ENCODE data around the gene CYP21A2. TPM values are rescaled to one million over a fixed set of nuclear protein-coding genes. Genes with fewer than 3 reads are reported as not detected.
"Not testable (repeated sequence)": the region's sequence is repeated elsewhere in the genome, so short reads cannot be mapped to it uniquely, and the experiment has no call there.

The CYP21A2 gene
- total and polyA plus RNA-seq, 2 of the 8 experiments (the other 6 are each of a cell fraction or from before 2014, with no cell fraction given), result 0.22 to 0.23 TPM

DNA sequence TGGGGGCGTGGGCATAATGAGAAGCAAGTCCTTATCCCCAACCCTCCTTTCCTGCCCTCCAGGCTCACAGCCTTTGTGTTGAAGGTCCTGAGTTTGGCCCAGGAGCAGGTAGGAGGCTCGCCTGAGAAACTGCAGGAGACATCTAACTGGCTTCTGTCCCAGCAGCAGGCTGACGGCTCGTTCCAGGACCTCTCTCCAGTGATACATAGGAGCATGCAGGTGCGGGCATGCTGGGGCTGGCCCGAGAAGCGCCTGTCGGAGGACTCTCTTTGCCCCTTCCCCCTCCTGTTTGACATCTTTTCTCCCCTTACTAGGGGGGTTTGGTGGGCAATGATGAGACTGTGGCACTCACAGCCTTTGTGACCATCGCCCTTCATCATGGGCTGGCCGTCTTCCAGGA, 9.6 kb upstream of the CYP21A2 start:
- H3K79me1 ChIP-seq (ENCODE audit: low read depth, low read length); H2BK15ac ChIP-seq (ENCODE audit: low read length); H2BK12ac ChIP-seq (ENCODE audit: low read depth, low read length); H2BK20ac ChIP-seq (ENCODE audit: low read length); H3K36me3 ChIP-seq (ENCODE audit: control insufficient read depth in 2 of 4, insufficient read depth in 4 of 4, low read length in 3 of 4); H3K4me2 ChIP-seq (ENCODE audit: insufficient read depth in 1 of 2, low read depth in 2 of 2, low read length in 2 of 2); H3K4ac ChIP-seq (replicated peaks; ENCODE audit: insufficient read length, low read depth, low read length); H3K14ac ChIP-seq (ENCODE audit: insufficient read length); H2BK5ac ChIP-seq (ENCODE audit: low read depth, low read length); H2BK120ac ChIP-seq (replicated peaks; ENCODE audit: low read depth, low read length); H3K23me2 ChIP-seq (ENCODE audit: low read depth, low read length); FAIRE-seq; H3K4me3 ChIP-seq (ENCODE audit: extremely low read depth in 1 of 4, insufficient read depth in 2 of 4, low read depth in 3 of 4, low read length in 4 of 4); H3K18ac ChIP-seq (ENCODE audit: extremely low read depth, low read length); CTCF ChIA-PET (ENCODE audit: partially characterized antibody); H3K79me2 ChIP-seq (ENCODE audit: control insufficient read depth in 1 of 2, insufficient read depth in 2 of 2, low read length in 2 of 2); H4K91ac ChIP-seq (replicated peaks; ENCODE audit: insufficient read length, low read length); H2AK5ac ChIP-seq (ENCODE audit: low read depth, low read length); H4K20me1 ChIP-seq (replicated peaks in 1 of 2; ENCODE audit: control insufficient read depth in 1 of 2, insufficient read depth in 2 of 2, low read length in 2 of 2); H2AFZ ChIP-seq (ENCODE audit: low read length); POLR2A ChIA-PET (ENCODE audit: partially characterized antibody); H3K56ac ChIP-seq (replicated peaks; ENCODE audit: insufficient read length, low read depth, low read length); H4K5ac ChIP-seq (ENCODE audit: insufficient read length, low read depth, low read length); H3K4me1 ChIP-seq (replicated peaks in 1 of 4; ENCODE audit: control insufficient read depth in 3 of 4, insufficient read depth in 4 of 4, low read length in 3 of 4); DNase-seq (ENCODE audit: low read depth in 1 of 2, low spot score in 2 of 2); H3K27ac ChIP-seq (ENCODE audit: low read depth, low read length); H3K23ac ChIP-seq (ENCODE audit: insufficient read length); H3K27me3 ChIP-seq (replicated peaks in 1 of 4; ENCODE audit: control insufficient read depth in 3 of 4, extremely low read depth in 1 of 4, insufficient read depth in 3 of 4, low read length in 3 of 4); H4K8ac ChIP-seq (ENCODE audit: extremely low read depth, insufficient read depth, low read length); H3K9me3 ChIP-seq (ENCODE audit: insufficient read depth in 2 of 2, low read depth in 1 of 2, low read length in 1 of 2); H3K9ac ChIP-seq (replicated peaks in 1 of 4; ENCODE audit: extremely low read depth in 1 of 4, low read depth in 3 of 4, low read length in 3 of 4): not testable (repeated sequence)
- no CpG with 5 or more reads among the region's 10 CpGs for WGBS, 2 experiments (ENCODE audit: extremely low coverage in 1 of 2, insufficient coverage in 1 of 2, insufficient read length in 1 of 2, insufficient replicate concordance in 2 of 2, low coverage in 1 of 2, low lambda C conversion rate in 2 of 2, missing lambda C conversion rate in 1 of 2)

DNA sequence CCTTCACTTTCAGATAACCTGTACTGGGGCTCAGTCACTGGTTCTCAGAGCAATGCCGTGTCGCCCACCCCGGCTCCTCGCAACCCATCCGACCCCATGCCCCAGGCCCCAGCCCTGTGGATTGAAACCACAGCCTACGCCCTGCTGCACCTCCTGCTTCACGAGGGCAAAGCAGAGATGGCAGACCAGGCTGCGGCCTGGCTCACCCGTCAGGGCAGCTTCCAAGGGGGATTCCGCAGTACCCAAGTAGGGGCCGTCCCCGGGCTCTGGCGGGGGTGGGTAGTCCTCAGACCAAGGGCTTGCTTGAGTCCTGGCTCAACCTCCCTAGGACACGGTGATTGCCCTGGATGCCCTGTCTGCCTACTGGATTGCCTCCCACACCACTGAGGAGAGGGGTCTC, 8.7 kb upstream of the CYP21A2 start:
- H3K18ac ChIP-seq (ENCODE audit: extremely low read depth, low read length); H3K27ac ChIP-seq (ENCODE audit: low read depth, low read length); H3K9ac ChIP-seq (replicated peaks in 1 of 4; ENCODE audit: extremely low read depth in 1 of 4, low read depth in 3 of 4, low read length in 3 of 4); H3K4ac ChIP-seq (replicated peaks; ENCODE audit: insufficient read length, low read depth, low read length); H3K14ac ChIP-seq (ENCODE audit: insufficient read length); DNase-seq (ENCODE audit: low read depth in 1 of 2, low spot score in 2 of 2); H2BK15ac ChIP-seq (ENCODE audit: low read length); POLR2A ChIA-PET (ENCODE audit: partially characterized antibody); H3K23me2 ChIP-seq (ENCODE audit: low read depth, low read length); H4K8ac ChIP-seq (ENCODE audit: extremely low read depth, insufficient read depth, low read length); CTCF ChIA-PET (ENCODE audit: partially characterized antibody); H2BK12ac ChIP-seq (ENCODE audit: low read depth, low read length); H3K4me3 ChIP-seq (ENCODE audit: extremely low read depth in 1 of 4, insufficient read depth in 2 of 4, low read depth in 3 of 4, low read length in 4 of 4); H2BK5ac ChIP-seq (ENCODE audit: low read depth, low read length); H3K4me2 ChIP-seq (ENCODE audit: insufficient read depth in 1 of 2, low read depth in 2 of 2, low read length in 2 of 2); FAIRE-seq; H3K23ac ChIP-seq (ENCODE audit: insufficient read length); H3K4me1 ChIP-seq (replicated peaks in 1 of 4; ENCODE audit: control insufficient read depth in 3 of 4, insufficient read depth in 4 of 4, low read length in 3 of 4); H3K56ac ChIP-seq (replicated peaks; ENCODE audit: insufficient read length, low read depth, low read length); H3K79me1 ChIP-seq (ENCODE audit: low read depth, low read length); H2BK120ac ChIP-seq (replicated peaks; ENCODE audit: low read depth, low read length); H2BK20ac ChIP-seq (ENCODE audit: low read length); H3K27me3 ChIP-seq (replicated peaks in 1 of 4; ENCODE audit: control insufficient read depth in 3 of 4, extremely low read depth in 1 of 4, insufficient read depth in 3 of 4, low read length in 3 of 4); H3K9me3 ChIP-seq (ENCODE audit: insufficient read depth in 2 of 2, low read depth in 1 of 2, low read length in 1 of 2); H2AFZ ChIP-seq (ENCODE audit: low read length); H3K36me3 ChIP-seq (ENCODE audit: control insufficient read depth in 2 of 4, insufficient read depth in 4 of 4, low read length in 3 of 4); H2AK5ac ChIP-seq (ENCODE audit: low read depth, low read length); H4K91ac ChIP-seq (replicated peaks; ENCODE audit: insufficient read length, low read length); H3K79me2 ChIP-seq (ENCODE audit: control insufficient read depth in 1 of 2, insufficient read depth in 2 of 2, low read length in 2 of 2); H4K5ac ChIP-seq (ENCODE audit: insufficient read length, low read depth, low read length); H4K20me1 ChIP-seq (replicated peaks in 1 of 2; ENCODE audit: control insufficient read depth in 1 of 2, insufficient read depth in 2 of 2, low read length in 2 of 2): not testable (repeated sequence)
- WGBS, 2 experiments (ENCODE audit: extremely low coverage in 1 of 2, insufficient coverage in 1 of 2, insufficient read length in 1 of 2, insufficient replicate concordance in 2 of 2, low coverage in 1 of 2, low lambda C conversion rate in 2 of 2, missing lambda C conversion rate in 1 of 2), result 87% methylated on average over 5 of the region's 14 CpGs; no CpG with 5 or more reads in 1 of the 2 experiments
